Activated T-helper 1 cell treated with Interleukin-2 at 50 U/mL for 16 hours (primary cell): ENCODE data around the gene TRAF3.
A peak's percentile ranks its signal among the peaks of the same experiment; 100 is the strongest.
"Not testable (repeated sequence)": the region's sequence is repeated elsewhere in the genome, so short reads cannot be mapped to it uniquely, and the experiment has no call there.

Experiments
- DNase-seq: peaks from one replicate; pipeline ENCODE4 v3.0.0-alpha.2; 2020; ENCODE audit warnings: low read depth

TRAF3 gene

GRCh38 chr14:102924632-102925588 is 147.7 kb downstream of the TRAF3 start:
- DNase-seq = no peak

DNA sequence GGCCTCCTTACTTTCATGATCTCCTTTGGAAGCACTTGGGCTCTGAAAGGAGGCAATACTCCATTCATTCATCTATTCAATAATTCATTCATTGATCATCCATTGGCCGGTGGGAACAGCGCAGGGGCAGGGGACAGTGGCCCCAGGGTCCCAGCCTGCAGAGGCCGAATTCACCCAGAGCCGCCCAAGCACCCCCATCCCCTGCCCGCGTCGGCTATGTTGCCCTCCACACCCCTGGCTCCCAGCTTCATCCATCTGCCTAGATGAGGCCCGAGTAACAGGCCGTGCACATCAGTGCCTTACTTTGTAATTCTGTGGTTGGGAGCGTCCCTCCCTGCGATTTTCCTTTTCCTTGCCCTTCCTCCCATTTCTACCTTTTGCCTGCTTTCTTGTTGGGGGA is 148.4 kb downstream of the TRAF3 start:
- no peak for DNase-seq

GRCh38 chr14:102926104-102926503 is 148.9 kb downstream of the TRAF3 start:
- no peak for DNase-seq

GRCh38 chr14:102926840-102927239 is 149.6 kb downstream of the TRAF3 start:
- DNase-seq = not testable (repeated sequence)

GRCh38 chr14:102927346-102927877 is 150.2 kb downstream of the TRAF3 start:
- DNase-seq = no peak

GRCh38 chr14:102927878-102928411 is 150.7 kb downstream of the TRAF3 start:
- no peak for DNase-seq

DNA sequence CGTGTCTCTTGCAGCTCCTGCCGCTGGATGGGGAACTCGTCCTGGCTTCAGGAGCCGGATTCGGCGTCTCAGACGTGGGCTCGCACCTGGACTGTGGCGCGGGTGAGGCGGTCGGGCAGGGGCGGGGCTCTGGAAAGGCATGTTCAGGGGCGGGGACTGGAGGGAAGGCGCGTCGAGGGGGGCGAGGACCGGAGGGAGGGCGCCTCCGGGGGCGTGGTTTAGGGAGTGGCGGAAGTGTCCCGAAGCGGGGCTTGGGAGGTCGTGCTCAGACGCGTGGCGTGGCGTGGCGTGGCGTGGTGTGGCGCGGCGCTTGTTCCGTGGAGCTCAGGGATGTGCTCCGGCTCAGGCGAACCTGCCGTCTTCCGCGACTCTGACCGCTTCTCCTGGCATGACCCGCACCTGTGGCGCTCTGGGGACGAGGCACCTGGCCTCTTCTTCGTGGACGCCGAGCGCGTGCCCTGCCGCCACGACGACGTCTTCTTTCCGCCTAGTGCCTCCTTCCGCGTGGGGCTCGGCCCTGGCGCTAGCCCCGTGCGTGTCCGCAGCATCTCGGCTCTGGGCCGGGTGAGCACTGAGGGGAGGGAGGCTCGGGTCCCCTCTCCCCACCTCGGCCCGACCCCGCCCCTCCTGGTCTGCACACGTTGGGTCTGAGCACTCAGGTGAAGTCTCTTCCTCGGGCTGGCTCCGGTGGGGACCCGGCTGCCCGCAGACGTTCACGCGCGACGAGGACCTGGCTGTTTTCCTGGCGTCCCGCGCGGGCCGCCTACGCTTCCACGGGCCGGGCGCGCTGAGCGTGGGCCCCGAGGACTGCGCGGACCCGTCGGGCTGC is 151.4 kb downstream of the TRAF3 start:
- DNase-seq = peak; percentile 67

DNA sequence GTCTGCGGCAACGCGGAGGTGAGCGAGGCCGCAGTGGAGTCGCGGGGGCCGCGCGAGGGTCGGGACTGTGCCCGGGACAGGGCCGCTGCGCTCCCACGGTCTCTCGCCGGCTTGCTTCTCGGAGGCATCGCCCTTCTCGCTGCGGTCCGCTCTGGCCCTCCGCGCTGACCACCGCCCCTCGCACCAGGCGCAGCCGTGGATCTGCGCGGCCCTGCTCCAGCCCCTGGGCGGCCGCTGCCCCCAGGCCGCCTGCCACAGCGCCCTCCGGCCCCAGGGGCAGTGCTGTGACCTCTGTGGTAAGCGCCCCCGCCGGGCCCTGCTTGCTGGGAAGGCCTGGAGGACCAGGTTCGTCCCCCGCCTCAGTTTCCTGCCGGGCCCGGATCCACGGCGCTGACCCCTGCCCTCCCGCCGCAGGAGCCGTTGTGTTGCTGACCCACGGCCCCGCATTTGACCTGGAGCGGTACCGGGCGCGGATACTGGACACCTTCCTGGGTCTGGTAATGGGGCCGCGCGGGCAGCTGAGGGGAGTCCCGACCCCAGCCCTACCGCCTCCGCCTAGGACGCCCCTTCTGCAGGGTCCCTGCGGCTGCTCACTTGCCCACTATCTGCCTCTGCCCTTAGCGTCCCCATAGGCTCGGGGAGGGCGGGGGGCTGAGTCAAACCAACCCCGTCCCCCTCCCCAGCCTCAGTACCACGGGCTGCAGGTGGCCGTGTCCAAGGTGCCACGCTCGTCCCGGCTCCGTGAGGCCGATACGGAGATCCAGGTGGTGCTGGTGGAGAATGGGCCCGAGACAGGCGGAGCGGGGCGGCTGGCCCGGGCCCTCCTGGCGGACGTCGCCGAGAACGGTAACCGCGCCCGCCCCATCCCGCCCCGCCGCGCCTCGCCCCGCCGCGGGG is 152.2 kb downstream of the TRAF3 start:
- no peak for DNase-seq

GRCh38 chr14:102930138-102930752 is 153.0 kb downstream of the TRAF3 start:
- no peak for DNase-seq

DNA sequence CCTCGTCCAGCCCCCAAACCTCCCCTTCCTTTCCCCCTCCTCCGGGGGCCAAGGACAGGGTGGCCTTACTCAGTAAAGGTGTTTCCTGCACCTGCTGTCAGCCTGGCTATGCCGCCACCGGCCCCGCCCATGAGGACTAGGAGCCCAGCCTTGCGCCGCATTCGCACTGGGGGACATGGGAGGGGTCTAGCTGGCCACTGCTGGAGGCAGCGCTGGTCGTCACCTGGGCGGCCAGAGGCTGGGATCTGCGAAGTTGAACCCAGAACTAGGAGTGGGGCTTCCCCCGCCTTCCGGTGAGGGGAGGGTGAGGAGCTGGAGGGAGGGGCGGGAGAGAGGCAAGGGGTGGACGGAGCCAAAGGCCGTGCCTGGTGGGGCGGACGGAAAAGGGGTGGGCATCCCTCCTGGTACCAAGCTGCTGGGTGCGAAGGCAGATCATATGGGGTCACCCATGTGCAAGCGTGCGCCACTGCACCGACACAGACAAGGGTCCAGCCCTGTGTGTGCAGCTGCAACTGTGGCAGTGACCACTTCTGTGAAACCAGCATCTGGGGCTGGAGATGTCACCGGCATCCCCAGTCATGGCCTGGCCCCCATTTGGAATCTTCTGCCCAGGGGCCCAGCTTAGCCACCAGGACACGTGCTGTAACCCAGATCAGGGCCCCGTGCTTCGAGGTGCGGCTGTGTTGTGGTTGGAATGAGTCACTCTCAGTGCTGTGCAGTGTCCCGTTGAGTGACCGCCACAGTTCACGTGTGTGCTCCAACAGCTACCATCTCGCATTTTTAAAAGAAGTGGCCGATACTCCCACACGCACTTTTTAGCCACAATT is 153.7 kb downstream of the TRAF3 start:
- no peak for DNase-seq

GRCh38 chr14:102931580-102932285 is 154.5 kb downstream of the TRAF3 start:
- no peak for DNase-seq

DNA sequence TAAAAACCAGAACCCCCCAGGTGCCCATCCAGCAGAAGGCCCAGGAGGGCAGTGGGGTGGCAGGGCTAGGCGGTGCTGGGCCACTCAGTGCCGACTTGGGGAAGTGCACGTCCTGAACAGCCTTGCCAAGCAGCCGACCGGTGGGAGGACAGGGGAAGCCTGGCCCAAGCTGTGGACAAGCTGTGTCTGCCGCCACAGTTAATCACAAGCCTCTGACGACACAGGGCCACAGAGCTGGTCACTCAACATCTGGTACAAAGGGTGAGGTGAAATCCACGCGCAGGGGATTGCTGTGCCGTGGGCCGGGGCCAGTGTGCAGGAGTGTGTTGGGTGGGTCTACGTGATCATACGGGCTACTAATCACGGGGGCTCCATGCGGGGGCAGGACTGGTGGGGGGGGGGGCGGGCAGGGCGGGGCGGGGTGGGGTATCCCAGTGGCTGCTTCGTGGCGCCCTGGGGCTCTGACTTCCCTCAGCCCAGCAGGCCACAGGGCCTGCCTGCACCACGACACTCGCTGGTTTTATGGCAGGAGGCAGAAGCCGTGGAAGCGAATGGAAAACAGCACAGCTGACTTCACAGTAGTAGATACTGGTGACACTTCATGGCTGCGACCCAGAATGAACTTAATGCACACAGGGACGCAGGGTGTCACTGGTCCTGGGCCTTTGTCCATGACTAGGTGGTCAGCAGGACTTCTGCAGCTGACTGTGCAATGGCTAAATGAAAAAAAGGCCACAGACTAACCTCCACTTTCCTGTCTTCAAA is 155.4 kb downstream of the TRAF3 start:
- DNase-seq = no peak

- no peak for DNase-seq
These were observed 156.5 kb downstream of the TRAF3 start for GRCh38 chr14:102933618-102934231.

DNA sequence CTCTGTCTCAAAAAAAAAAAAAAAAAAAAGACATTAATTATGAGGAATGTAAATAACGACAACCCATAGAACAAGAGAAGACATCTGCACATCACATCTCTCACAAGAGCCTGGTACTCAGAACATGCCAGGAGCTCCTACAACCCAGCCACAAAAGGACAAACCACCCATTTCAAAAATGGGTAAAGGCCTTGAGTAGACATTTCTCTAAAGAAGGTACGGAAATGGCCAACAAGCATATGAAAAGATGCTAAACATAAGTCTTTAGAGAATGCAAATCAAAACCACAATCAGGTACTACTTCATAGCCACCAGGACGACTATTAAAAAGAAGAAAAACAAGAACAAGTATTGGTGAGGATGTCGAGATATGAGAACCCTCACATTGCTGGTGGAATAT is 158.5 kb downstream of the TRAF3 start:
- no peak for DNase-seq

DNA sequence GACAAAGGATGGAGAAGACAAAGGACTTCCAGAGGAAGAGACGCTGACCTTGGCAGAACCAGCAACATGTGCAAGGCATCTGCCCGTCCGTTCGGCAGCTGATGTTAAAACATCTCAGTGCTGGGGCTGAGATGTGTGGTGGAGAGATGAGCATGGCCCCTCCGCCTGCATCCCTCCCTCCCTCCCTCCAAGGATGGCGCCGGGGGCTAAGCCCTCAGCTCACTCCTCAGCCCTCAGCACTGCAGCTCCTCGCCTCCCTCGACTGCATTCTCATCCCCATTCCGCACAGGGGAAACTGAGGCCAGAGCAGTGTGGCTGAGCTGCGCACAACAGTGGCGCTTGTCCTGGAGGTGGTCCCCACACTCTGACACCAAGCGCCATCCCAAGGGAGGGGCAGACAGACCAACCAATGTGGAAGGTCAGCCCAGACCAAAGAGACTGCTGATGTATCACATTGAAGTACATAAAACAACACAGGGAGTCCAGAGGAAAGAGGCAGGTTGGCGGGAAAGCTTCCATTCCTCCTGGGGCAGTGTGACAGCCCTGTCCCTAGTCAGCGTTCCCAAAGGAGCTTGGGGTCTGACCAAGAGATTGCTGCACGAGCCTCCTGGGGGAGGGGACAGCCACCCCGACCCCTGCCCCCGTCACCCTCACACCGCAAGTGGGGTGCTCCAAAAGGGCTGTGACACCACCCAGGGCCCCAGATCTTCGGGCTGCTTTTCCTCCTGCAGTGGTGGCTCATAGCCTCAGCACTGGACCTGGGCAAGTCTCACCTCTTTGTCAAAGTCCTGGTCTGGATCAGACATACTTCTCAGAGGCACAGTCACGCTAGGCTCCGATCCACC is 160.3 kb downstream of the TRAF3 start:
- no peak for DNase-seq

DNA sequence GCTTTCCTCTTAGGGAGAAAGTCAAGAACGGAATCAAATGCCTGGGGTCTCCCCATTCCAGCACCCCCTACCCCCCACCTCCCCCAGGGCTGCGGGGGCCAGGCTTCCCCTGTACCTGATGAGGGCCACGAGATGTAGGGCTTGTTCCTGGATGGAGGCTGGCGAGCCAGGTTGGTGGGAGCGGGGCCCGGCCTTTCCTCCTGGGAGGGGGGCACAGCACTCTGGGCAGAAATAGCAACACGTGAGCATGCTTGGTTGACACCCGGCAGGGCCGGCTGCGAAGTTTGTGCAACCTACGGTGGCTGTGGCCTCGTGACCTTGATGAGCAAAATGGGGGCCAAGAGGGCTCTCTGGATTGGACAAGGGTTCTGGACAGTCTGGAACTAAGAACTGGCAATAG is 160.9 kb downstream of the TRAF3 start:
- no peak for DNase-seq

GRCh38 chr14:102939329-102939728 is 162.1 kb downstream of the TRAF3 start:
- DNase-seq = no peak
